ENCODE measurements around the gene MGAT5.

The MGAT5 gene, protein sequence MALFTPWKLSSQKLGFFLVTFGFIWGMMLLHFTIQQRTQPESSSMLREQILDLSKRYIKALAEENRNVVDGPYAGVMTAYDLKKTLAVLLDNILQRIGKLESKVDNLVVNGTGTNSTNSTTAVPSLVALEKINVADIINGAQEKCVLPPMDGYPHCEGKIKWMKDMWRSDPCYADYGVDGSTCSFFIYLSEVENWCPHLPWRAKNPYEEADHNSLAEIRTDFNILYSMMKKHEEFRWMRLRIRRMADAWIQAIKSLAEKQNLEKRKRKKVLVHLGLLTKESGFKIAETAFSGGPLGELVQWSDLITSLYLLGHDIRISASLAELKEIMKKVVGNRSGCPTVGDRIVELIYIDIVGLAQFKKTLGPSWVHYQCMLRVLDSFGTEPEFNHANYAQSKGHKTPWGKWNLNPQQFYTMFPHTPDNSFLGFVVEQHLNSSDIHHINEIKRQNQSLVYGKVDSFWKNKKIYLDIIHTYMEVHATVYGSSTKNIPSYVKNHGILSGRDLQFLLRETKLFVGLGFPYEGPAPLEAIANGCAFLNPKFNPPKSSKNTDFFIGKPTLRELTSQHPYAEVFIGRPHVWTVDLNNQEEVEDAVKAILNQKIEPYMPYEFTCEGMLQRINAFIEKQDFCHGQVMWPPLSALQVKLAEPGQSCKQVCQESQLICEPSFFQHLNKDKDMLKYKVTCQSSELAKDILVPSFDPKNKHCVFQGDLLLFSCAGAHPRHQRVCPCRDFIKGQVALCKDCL

DNA sequence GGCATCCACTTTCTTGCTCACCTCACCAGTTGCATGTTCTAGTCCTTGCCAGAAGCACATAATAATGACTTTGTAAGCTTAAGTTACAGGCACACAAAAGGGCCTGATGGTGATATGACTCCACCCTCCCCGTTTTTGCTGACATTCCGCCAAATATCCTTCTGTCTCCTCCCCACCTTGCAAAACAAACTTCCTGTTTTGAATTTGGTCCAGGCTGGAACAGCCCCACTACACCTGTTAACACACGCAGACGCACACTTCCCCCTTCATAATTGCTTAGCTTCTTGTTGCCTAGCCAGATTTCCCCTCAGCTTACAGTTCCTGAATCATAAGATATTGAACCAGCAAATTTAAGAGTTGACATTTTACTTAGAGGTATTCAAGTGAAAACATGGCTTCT lies at the start of gene MGAT5:
TSS of gene MGAT5 (plus strand) at position 269 of the 400 bp plus-strand sequence. CDS start 332 bp downstream, outside the sequence.
- no peak for DNase-seq (ENCODE audit: extremely low read depth in 1 of 2, low read depth in 1 of 2)

DNA sequence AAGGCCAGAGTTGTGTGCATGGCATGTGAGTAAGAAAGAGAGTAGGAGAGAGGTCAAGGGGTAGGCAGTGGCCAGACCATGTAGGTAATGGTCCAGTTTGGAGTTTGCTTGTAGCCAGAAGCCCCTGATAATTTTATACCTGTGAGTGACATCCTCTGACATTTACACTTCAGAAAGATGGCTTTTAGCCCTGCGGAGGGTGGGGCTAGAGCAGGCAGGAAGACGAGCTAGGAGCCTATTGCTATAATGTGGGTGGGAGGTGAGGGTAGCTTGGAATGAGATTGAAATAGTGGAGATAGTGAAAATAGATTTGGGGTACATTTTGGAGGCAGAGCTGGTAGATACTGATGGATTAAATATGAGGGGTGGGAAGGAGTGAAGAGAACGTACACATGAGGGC lies 48.8 kb upstream of the MGAT5 start:
- DNase-seq (ENCODE audit: extremely low read depth in 1 of 2, low read depth in 1 of 2), result no peak

DNA sequence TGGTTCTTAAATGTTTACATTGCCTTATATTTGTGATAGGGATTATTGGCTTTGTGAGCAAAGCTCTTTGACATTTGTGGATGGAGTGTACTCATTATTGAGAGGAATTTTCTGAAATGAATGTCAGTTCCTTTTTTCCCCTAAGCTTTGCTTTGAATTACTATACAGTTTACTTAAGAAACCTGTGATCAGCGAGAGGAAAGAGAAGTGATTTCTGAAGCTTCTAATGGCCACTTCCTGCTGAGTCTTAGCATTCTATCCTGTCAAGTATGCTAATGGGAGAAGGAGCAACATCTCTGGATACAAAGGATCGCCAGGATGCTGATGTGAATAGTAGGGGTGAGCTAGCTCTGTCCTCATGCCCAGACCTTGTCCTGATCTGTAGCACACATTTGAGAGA lies 47.8 kb upstream of the MGAT5 start:
- DNase-seq (ENCODE audit: extremely low read depth in 1 of 2, low read depth in 1 of 2), result no peak

DNA sequence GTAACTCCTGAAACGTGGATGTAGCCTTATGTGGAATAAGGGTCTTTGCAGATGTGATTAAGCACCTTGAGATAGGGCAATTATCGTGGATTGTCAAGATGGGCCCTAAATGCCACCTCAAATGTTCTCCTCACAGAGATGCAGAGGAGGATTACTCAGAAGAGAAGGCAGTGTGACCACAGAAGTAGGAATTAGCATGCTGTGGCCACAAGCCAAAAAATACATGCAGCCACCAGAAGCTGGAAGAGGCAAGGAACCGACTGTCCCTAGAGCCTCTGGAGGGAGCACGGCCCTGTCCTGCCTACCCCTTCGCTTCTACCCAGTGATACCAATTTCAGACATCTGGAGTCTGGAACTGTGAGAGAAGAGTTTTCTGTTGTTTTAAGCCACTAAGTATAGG lies 47.3 kb upstream of the MGAT5 start:
- DNase-seq (ENCODE audit: extremely low read depth in 1 of 2, low read depth in 1 of 2), result no peak

DNA sequence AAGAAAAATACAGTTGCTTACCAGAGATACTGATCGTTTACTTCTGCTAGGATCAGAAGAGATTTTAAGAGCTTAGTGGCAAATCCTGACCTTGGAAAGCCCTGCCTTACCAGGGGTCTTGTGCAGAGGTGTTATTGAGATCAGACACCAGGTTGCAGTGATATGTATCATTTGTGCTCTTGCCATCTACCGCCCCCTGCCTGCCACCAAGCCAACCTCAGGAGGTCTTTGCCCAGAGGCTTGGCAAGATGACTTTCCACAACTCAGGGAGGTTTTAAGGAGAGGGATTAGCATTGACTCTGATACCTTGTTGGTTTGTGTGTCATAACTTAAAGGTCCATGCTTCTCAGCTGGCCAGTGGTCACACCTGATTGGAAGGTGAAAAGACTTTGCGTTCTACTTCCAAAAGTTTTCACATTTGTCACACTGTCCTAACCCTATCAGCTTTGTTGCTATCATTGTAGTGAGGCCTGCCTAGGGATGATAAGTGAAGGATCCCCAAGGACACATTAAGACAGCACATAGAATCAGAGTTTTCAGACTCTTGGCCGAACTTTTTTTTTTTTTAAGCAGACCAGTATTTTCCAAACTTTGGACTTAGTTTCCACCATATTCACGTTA lies 46.2 kb upstream of the MGAT5 start:
- DNase-seq (ENCODE audit: extremely low read depth in 1 of 2, low read depth in 1 of 2), result peak in 1 of 2 donors; percentile 43

DNA sequence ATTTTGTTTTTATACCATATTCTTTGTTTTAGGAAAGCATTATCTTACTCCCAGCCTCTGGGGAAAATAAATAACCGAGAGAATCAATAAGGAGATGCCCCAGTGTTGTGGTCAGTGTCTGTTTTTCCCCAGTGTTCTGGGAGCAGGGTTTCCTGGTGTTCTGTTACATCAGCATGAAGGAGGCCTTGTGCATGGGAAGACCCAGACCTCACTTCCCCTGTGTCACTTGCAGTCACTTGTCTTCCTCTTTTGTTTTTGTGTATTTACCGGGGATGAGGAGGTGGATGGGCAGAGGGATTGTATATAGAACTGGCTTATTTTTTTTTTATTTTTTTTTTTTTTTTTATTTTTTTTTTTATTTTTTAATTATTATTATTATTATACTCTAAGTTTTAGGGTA lies 45.0 kb upstream of the MGAT5 start:
- no peak for DNase-seq (ENCODE audit: extremely low read depth in 1 of 2, low read depth in 1 of 2)

DNA sequence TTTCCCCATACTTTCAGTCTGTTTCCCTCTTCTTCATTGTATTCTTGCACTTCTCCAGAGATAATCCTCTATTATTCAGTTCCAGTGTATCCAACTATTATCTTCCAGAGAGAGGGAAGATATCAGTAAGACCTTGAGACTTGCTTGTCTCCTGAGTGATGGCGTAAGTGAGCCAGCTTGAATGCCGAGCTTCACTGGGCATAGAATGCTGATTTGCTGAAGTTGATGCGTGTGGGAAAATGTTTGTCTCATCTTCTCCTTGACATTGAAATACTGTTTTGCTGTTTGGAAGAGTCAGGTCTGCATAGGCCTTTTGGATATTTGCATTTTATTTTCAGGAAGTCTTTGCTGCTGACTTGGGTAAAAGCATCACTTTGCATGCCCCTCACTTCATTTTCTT lies 41.1 kb upstream of the MGAT5 start:
- no peak for DNase-seq (ENCODE audit: extremely low read depth in 1 of 2, low read depth in 1 of 2)

DNA sequence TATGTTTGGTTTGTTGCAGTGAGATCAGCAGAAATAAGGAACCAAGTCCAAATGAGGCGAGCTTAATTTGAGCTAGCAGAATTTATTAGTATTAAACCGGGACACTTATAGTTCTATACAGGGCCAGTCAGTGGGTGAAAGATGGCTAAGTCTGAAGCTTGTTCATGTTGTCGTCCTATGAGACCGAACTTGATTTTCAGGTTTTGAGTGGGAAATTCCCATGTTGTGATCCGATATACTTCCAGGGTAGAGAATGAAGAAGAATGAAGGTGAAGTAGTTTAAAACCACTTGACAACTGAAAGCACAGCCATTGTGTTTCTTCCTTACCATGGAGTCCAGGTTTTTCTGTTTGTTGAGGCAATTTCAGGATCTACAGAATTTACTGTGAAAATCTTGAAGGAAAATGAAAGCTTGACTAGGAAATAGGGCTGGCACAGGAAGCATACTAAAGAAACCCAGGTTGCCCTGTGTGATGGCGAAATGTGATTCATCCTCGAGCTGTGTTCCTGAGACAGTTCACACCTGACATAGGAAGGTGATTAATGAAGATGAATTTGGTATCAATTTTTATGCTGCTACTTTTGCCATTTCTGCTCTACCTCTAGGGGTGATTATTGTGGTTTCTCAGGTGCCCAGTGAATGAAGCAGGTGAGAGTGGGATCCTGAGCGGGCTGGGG lies 37.6 kb upstream of the MGAT5 start:
- no peak for DNase-seq (ENCODE audit: extremely low read depth in 1 of 2, low read depth in 1 of 2)

DNA sequence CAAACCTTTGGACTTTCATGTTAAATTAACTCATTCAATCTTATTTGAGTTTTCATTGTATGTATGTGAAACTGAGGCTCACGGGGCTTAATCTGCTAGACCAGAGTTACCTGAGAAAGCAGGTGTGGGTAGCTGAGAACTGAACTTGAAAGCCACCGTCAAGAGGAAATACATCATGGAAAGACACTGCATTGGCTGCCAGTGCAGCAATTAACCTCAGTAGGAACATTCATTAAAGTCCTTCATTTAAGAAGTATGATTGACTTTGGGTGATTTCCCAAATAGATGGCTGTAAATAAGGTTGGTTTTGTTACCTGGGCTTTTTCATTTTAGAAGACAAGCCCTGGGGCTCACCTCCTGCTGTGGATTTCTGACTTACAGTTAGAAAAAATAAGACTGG lies 36.5 kb upstream of the MGAT5 start:
- no peak for DNase-seq (ENCODE audit: extremely low read depth in 1 of 2, low read depth in 1 of 2)

DNA sequence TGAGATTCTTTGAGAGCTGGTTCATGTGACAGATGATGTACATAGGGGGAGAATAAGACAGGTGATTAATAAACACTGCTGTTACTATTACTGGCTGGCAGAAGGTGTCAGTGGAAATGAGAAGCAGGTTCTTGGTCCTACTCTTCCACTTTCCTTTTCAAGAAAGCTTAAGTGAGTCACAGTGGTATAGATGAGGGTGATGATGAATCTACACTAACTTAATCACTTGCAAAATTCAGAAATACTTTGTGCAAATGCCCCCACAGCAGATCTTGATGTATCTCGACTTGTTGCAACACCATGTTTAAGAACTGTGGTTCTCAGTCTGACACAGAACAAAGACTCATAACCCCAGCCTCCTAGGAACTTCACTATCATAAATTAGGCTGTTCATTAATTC lies 35.9 kb upstream of the MGAT5 start:
- peak in 1 of 2 donors; percentile 19 for DNase-seq (ENCODE audit: extremely low read depth in 1 of 2, low read depth in 1 of 2)

DNA sequence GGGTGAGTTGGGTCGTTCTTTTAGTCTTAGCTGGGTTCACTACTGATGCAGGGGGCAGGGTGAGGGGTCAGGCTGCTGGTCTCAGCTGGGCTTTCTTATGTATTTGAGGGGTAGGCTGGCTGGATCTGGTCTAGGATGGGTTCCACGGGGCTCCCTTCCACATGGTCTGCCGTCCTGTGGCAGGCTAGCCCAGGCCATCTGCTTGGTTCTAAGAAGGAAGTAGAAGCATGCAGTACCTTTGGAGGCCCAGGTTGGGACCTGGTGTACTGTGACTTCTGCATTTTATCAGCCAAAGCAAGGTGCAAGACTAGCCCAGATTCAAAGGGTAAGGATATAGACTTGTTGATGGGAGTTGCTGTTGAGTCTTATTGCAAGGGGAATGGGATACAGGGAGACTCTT lies 35.5 kb upstream of the MGAT5 start:
- no peak for DNase-seq (ENCODE audit: extremely low read depth in 1 of 2, low read depth in 1 of 2)

DNA sequence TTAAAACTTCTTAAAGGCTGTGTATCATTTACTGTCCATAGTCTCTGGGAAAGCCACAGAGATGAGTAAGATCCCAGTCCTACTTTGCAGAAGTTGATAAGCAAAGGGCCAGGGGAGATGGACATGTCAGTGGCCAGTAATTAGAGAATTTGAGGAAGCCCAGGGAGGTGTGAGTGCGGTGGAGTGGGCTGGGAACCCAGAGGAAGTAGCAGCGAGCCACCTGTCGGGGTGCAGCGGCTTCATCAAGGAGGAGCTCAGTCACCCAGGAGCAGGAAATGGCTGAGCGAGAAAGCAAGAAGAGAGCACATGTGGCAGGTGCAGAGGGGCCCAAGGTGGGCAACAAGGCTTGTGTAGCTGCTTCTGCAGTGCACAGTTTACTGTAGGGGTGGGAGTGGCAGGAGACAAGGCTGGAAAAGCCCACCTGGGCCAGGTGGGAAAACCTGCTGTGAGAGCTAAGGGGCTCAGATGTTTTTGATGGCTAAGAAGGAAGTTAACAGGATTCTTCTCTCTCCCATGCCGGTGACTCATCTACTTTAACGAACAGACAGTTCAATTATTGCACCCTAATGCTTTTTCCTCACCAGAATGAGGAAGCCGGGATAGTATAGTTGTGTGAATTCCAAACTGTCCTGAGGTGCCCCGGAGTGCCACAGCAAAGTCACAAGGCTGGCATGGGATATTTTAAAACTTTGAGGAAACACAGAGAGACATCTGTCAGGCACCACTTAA lies 34.8 kb upstream of the MGAT5 start:
- DNase-seq (ENCODE audit: extremely low read depth in 1 of 2, low read depth in 1 of 2), result peak in 1 of 2 donors; percentile 20

DNA sequence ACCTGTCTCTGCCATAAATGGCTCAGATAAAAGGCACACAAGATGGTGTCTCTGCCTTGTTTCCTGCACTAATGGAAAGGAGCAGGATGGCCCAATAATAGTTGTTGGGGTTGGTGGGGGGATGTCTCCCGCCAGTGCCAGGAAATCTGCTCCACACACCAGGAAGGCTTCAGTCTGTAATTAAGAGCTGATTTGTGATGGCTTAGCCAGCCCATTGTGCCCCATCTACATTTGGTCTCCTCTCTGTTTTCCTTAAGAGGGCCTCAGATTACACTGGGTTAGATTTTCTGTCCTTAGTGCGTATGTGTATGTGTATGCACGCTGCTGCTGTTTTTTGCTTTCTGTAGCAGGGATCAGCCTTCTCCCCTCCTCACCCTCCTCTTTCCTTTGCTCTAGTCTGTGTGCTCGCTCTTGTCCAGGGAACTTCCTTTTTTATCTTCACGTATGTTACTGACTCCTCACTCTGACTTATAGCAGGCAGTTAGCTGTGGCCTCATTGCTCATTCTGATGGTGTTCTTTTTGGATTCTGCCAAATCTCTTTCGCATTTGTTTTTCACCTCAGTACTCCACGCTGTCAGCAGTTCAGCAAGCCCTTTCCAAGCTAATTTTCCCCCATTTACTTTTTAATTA lies 33.4 kb upstream of the MGAT5 start:
- DNase-seq (ENCODE audit: extremely low read depth in 1 of 2, low read depth in 1 of 2), result no peak

DNA sequence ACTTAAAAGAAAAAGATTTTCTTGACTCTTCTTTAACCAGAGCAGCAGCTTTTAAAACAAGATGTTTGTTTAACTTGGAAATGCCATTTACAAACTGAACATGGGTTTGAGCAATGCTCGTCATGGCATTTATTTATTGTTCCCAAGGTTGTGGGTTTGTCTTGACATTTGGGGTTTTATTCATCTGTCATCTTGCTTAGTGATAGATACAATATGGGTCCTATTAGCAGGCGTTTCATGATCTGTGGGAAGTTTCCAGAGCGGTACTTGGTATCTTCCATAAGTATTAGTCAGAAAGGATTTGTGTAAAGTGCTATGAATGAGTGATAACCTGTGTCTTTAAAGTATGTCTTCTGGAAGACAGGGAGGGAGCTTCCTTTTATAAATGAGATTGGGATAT lies 29.9 kb upstream of the MGAT5 start:
- DNase-seq (ENCODE audit: extremely low read depth in 1 of 2, low read depth in 1 of 2), result no peak

DNA sequence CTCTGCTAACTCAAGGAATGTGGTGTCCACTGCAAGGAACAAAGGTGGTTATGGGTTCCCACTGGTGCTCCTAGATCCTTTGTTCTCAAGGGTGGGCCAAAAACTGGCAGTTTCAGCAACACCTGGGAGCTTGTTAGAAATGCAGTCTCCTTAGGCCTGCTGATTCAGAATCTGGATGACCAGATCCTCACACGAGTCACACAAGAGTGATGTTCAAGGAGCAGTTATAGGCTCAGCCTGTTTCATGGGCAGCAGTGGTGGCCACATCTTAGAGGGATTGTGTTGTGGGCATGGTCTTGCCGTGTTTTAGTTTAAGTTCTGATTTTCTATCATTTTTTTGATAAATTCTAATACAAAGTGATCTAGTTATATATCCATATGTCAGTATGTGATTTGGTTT lies 28.7 kb upstream of the MGAT5 start:
- DNase-seq (ENCODE audit: extremely low read depth in 1 of 2, low read depth in 1 of 2), result no peak

DNA sequence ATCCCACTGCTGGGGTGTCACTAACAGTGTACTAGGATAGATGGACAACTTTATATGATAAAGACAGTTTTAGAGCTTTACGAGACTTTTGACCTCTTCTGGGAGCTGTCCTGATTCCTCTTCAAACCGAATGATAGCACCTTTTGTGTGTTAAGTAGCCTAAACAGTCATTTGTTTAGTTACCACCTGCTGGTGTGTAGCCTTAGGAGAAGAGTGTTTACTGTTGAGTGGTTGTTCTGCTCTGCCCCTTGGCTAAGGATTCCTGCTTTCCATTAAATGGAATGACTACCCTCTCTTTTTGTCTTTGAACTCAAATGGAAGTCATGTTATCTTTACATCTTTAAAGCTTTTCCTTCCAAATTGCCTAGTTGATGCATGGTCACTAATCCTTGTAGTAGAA lies 28.0 kb upstream of the MGAT5 start:
- DNase-seq (ENCODE audit: extremely low read depth in 1 of 2, low read depth in 1 of 2), result no peak

DNA sequence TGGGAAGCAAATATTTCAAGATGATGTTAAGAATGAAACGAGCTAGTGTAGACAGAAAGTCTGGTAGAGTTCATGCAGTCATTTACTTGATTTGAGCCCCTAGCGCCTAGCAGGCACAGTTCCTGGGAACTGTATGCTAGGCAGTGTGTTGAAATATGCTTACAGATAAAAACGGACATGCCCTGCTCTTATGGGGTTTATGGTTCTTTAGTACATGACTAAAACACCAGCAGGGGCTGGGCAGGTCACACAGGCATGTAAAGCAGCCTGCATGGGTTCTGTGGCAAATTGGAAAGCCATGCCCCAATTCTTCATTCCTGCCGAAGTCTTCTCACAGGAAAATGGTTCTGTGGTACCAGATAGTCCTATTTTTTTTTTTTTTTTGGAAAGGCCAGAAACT lies 27.3 kb upstream of the MGAT5 start:
- DNase-seq (ENCODE audit: extremely low read depth in 1 of 2, low read depth in 1 of 2), result no peak

DNA sequence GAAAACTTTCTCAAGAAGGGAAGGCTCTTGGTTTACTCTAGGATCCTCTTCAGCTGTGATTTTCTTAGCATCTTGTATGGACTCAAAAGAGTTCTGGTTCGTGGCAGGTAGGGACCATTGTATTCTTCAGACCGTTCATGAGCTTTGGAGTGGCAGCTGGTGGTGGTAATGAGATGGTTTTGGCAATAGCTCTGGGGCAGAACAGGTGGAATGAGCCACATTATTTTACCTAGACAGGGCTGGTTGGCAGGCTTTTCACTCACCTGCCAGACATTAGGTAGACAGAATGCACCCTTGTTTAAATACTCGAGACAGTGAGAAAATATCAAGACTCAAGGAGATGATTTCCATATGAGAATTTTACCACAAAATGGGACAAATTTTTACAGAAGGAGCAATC lies 26.2 kb upstream of the MGAT5 start:
- no peak for DNase-seq (ENCODE audit: extremely low read depth in 1 of 2, low read depth in 1 of 2)

DNA sequence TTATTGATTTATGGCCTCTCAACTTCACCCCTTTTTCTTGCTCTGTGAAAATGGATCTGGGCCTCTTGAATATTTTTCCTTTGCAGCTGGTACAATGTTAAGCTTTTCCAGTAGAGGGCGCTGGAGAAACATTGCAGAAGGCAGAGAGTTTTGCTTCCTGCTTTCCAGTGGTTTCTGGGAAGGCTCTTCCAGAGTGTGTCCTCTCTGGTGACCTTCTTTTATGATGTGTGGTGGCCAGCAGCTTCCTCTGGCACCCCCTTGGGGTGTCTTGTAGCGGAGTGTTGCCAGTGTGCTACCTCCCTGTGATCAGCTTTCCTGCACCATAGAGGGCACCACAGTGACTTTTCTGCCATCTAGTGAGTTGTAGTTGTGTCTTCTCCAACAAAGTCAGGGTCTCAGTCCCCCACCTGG lies 25.4 kb upstream of the MGAT5 start:
- DNase-seq (ENCODE audit: extremely low read depth in 1 of 2, low read depth in 1 of 2), result no peak

DNA sequence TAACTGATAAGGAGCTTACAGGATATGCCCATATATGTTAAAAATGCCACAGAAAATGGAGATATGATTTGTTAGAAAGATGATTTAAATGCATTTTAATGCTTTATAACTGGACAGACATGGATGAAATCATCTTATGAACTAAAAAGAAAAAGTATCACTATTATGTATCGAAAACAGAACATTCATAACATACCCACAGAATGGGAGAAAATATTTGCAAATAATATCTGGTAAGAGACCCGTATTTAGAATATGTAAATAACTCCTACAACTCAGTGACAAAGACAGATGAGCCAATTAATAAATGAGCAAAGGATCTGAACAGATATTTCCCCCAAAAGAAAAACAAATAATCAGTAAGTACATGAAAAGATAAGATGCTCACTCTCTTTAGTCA lies 24.3 kb upstream of the MGAT5 start:
- no peak for DNase-seq (ENCODE audit: extremely low read depth in 1 of 2, low read depth in 1 of 2)
